SH-SY5Y (cell line): Measurements from ENCODE around the gene MGAT5.

Source experiments
- GATA2 ChIP-seq: IDR thresholded peaks from 2 replicates; pipeline ENCODE4 v1.6.1; 2011; ENCODE audit warnings: mild to moderate bottlenecking, low read depth, low read length
- GATA3 ChIP-seq: IDR thresholded peaks from 2 replicates; pipeline ENCODE4 v1.6.1; 2011; ENCODE audit warnings: low read depth, mild to moderate bottlenecking, low read length, moderate library complexity

GRCh38 chr2:134228493-134228903, 25.4 kb upstream of the MGAT5 start:
- TF ChIP-seq GATA3 (no peak), GATA2 (no peak)
